ENCODE results near the gene ZDHHC6.
"Not testable (repeated sequence)": the region's sequence is repeated elsewhere in the genome, so short reads cannot be mapped to it uniquely, and the experiment has no call there.

The ZDHHC6 gene

GRCh38 chr10:112446855-112447619 lies at the start of gene ZDHHC6, which contains the start of gene VTI1A:
TSS of gene ZDHHC6 (minus strand) at chr10:112446914. CDS start at chr10:112445436, 1,478 bp downstream.
TSS of gene VTI1A (plus strand) at chr10:112447215. CDS start at chr10:112447374, 159 bp downstream.
- peak; percentile 78 to 79 for DNase-seq

DNA sequence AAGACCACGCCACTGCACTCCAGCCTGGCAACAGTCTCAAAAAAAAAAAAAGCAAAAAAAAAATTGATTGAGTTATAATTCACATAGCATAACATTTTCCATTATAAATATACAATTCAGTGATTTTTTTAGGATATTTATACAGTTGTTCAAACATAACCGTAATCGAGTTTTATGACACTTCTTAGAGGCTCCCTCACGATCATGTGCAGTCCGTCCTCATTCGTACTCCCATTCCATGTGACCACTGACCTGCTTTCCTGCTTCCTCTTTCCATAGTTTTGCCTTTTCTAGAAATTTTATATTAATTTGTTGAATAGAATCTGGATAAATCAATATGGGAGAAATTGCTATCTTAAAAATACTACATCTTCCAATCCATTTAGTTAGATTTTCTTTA lies 46.0 kb upstream of the ZDHHC6 start:
- DNase-seq, result no peak

- DNase-seq, result no peak
Measured at GRCh38 chr10:112491144-112491543, 44.4 kb upstream of the ZDHHC6 start.

- DNase-seq, result no peak
Measured at GRCh38 chr10:112490545-112490944, 43.8 kb upstream of the ZDHHC6 start.

DNA sequence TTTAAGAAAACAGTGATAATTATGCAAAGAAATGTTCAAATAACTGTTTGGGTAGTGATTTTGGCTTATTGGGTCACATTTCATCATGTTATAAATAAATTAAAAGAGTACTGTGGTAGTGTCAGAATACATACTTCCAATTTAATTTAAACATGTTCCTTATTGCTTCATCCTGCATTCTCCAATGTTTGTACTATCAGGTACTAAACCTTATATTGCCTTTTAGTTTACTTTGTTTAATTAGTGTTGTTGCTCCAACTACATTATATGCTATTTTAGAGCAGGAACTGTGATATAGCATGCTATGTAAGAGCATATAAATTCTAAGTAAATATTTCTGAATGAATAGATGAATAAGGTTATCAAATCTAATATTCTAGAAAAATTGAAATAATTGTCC lies 41.2 kb upstream of the ZDHHC6 start:
- no peak for DNase-seq

- no peak for DNase-seq
Measured at GRCh38 chr10:112484399-112484798, 37.7 kb upstream of the ZDHHC6 start.

DNA sequence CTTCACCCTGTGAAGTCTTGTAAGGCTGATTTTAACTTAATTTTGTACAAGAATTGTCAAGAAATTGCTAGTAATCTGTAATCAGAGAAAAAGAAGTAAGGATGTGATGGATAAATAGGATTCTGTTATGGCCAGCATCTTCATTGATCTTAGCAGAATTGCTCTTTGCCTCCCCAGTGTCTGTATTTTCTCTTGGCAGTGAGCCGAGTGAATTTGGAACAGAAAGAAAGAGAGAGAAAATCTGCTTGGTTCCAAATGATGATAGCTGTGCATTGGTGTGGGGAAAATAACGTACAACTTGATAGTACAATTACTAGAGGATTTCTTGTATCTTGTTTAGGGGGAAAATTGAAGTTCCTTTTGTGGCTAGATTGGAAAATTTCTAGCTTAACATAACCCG lies 34.9 kb upstream of the ZDHHC6 start:
- DNase-seq, result no peak

GRCh38 chr10:112475575-112476218 lies 29.0 kb upstream of the ZDHHC6 start:
- DNase-seq, result no peak

DNA sequence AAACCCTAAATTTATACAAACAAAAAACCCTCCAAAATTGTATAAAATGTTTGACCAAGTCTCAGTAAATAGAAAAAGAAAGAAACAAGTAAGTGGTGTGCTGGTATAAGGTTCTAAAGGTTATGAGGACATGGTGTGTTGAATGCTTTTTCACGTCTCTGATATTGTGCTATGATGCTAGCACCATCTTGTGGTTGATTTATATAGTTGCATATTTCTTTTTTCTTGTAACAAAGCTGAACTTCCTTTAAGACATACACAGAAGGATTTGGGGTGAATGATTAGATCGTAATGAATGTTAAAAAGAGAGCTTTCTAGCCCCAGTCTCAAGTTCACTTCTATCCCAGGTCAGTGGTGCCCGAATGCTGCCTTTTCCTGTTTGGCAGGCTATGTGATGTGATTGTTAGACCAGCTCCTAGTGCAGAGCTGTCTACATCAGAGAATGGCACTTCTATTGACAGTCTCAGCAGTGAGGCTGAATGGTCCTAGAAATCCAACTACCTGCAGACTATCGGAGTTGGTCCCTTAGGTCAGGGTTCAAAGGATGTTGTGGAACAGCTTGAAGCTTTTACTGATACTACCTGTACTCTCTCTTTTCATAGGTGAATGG lies 25.3 kb upstream of the ZDHHC6 start:
- DNase-seq, result no peak

DNA sequence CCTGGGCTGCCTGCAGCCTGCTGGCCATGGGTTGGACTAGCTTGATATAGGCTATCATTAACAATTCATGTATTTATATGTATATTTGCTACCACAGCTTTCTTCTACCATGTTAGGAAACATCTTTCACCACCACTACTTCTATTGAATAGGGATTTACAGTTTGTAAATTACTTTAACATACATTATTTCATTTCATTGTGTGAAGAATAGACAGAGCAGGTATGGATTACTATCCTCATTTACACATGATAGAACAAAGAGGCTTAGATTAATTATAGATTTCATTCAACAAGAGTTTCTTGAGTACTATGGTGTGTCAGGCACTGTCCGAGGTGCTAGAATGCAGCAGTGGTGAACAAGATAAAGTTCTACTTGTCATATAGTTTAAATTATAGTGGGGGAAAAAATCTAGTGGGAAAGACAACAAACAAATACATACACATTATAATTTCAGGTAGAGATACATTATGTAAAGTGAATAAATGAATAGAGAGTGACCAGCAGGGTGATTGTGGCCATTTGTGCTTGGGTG lies 20.9 kb upstream of the ZDHHC6 start:
- DNase-seq, result no peak

- DNase-seq, result no peak
Measured at GRCh38 chr10:112466802-112467201, 20.1 kb upstream of the ZDHHC6 start.

- no peak for DNase-seq
Measured at GRCh38 chr10:112465299-112465883, 18.7 kb upstream of the ZDHHC6 start.

- not testable (repeated sequence) for DNase-seq
Measured at GRCh38 chr10:112464074-112464473, 17.4 kb upstream of the ZDHHC6 start.

GRCh38 chr10:112461029-112461887 lies 14.5 kb upstream of the ZDHHC6 start:
- DNase-seq, result no peak

- DNase-seq, result no peak
Measured at GRCh38 chr10:112460366-112460765, 13.7 kb upstream of the ZDHHC6 start.

- DNase-seq, result no peak
Measured at GRCh38 chr10:112456533-112456932, 9.8 kb upstream of the ZDHHC6 start.

DNA sequence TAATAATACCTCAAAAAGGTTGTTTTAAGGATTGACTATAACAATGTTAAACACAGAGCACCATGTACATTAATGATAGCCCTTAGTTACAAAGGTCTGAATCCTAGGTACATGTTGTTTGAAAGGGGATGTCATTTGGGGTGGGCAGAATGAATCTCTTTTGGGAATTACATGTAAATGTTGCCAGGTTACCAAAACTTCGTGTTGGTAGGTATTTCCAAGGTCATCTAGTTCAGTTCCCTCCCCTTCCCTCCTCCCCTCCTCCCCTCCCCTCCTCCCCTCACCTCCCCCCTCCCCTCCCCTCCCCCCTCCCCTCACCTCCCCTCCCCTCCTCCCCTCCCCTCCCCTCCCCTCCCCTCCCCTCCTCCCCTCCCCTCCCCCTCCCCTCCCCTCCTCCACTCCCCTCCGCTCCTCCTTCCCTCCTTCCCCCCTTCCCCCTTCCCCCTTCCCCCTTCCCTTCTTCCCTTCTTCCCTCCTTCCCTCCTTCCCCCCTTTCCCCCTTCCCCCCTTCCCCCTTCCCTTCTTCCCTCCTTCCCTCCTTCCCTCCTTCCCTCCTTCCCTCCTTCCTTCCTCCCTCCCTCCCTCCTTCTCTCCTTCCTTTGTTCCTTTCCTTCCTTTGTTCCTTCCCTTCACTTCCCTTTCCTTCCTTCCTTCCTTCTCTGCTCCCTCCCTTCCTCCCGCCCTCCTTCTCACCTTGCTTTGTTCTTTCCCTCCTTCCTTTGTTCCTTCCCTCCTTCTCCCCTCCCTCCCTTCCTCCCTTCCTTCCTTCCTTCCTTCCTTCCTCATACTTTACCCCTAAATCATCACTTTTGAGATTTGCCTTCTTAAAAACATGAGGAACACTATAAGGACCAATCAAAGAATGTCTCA lies 8.4 kb upstream of the ZDHHC6 start:
- DNase-seq, result no peak

DNA sequence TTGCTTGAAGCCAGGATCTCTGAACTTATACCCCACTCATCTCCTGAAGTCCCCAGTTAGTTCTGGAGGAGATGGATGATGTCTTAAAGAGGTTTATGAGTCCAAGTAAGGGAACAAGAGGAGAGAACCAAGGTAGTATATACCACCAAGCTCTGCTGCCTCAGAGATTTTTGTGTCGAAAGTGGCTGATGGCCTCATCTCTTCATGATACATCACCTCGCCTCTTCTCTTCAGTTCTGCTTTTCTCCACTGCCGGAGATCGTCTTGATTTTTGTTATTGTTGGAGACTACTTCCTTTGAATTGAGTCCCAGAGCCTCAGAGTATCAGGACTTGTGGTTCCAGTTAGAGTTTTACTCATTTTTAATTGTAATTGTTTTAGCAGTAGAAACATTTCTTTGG lies 2.2 kb upstream of the ZDHHC6 start:
- DNase-seq, result no peak

GRCh38 chr10:112447620-112447928 lies 860 bp upstream of the ZDHHC6 start:
- no peak for DNase-seq

DNA sequence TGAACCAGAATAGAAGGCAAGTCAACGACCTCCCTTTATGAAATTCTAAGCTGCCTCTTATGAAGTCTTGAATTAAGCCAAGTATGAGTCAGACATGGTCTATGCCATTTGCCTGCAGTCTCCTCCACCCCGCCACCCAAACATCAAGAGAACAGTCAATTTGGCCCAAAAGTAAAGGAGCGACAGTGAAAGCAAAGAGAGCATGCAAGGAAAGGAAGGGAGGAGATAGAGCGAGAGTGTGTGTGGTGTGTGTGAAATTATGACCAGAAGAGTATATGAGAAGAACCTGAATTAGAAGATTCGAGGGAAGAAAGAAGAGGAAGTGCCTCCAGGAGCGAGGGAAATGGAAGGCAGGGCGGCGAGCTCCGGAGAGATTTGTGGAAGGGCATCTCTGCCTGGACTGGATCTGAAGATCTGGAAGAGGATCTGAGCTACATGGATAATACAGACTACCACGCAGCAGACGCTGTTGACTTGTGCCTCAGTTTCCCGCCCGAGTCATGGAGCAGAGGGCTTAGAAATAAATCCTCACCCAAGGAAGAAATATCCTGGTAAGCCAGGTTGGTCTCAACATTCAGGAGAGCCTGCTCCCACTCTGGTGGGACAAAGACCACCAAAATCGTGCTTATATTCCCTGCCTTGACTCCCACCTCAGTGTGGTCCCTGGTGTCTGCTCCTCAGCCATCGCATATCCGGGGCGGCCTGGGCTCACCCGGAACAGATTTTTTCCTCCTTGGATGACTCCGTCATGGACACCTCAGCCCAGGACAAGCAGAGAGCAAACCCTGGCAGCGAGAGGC lies 459 bp downstream of the ZDHHC6 start:
- DNase-seq, result peak in 1 of 2 donors; percentile 7

DNA sequence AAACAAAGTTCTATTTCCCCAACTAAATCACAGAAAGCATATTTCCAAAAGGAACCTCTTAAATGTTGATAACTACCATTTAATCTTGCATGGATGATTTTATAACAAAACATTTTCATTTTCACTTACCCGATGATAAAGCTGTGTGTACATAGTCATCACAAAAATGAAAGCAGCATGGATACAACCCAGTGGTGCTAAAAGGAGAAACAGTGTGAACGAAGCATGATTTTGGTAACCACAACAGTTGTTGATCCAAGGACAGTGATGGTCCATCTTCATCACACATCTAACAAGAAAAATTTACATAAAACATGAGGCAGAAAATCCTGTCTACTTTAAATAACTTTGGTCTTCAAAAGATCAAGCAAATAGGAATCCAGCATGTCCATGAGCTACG lies 4.7 kb downstream of the ZDHHC6 start:
- DNase-seq, result no peak
